ENCODE data around the gene RIC1.
"Not testable (repeated sequence)": the region's sequence is repeated elsewhere in the genome, so short reads cannot be mapped to it uniquely, and the experiment has no call there.

The RIC1 gene

GRCh38 chr9:5798581-5798980 is 169.7 kb downstream of the RIC1 start:
- TF ChIP-seq, protein P1, sequence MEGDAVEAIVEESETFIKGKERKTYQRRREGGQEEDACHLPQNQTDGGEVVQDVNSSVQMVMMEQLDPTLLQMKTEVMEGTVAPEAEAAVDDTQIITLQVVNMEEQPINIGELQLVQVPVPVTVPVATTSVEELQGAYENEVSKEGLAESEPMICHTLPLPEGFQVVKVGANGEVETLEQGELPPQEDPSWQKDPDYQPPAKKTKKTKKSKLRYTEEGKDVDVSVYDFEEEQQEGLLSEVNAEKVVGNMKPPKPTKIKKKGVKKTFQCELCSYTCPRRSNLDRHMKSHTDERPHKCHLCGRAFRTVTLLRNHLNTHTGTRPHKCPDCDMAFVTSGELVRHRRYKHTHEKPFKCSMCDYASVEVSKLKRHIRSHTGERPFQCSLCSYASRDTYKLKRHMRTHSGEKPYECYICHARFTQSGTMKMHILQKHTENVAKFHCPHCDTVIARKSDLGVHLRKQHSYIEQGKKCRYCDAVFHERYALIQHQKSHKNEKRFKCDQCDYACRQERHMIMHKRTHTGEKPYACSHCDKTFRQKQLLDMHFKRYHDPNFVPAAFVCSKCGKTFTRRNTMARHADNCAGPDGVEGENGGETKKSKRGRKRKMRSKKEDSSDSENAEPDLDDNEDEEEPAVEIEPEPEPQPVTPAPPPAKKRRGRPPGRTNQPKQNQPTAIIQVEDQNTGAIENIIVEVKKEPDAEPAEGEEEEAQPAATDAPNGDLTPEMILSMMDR (conservative IDR thresholded peaks at IDR 0.05; ENCODE audit: low read length): no peak
- TF ChIP-seq EZH2phosphoT487 (IDR thresholded peaks at IDR 0.05; ENCODE audit: borderline replicate concordance): no peak
- H3K4me2 ChIP-seq (ENCODE audit: low read depth, low read length, poor library complexity, severe bottlenecking): no peak overlapping the region
- peaks cover 8% of the 10 kb centered on the region for H3K4me1 ChIP-seq (ENCODE audit: insufficient read depth, low read length, poor library complexity, severe bottlenecking)
- H3K9me2 ChIP-seq (replicated peaks; ENCODE audit: low read depth, low read length): no peaks in the 10 kb centered on the region
- H3K27me3 ChIP-seq (ENCODE audit: insufficient read depth, low read length, poor library complexity, severe bottlenecking): no peaks in the 10 kb centered on the region
- no peak overlapping the region for H3K4me3 ChIP-seq (ENCODE audit: low read length, poor library complexity, severe bottlenecking)
- H2AFZ ChIP-seq (ENCODE audit: low read length): no peak overlapping the region
- peaks cover 7% of the 10 kb centered on the region for H4K20me1 ChIP-seq (ENCODE audit: insufficient read depth, low read length, poor library complexity, severe bottlenecking)
- H3K79me2 ChIP-seq (ENCODE audit: insufficient read depth, low read length): no peaks in the 10 kb centered on the region; the same call in 1 of the 2 replicates
- H3F3A ChIP-seq (ENCODE audit: low read depth): no peaks in the 10 kb centered on the region
- H3K36me3 ChIP-seq (ENCODE audit: insufficient read depth, low read length): peaks cover 38% of the 10 kb centered on the region; the same call in 1 of the 2 replicates
- no peak overlapping the region for H3K9ac ChIP-seq (ENCODE audit: low read depth, low read length, poor library complexity, severe bottlenecking)
- no peaks in the 10 kb centered on the region for H3K9me3 ChIP-seq (ENCODE audit: insufficient read depth, low read depth, low read length)

- Histone ChIP-seq H3F3A (ENCODE audit: low read depth) (no peaks in the 10 kb centered on the region), H3K4me1 (ENCODE audit: insufficient read depth, low read length, poor library complexity, severe bottlenecking) (peaks cover under 1% of the 10 kb centered on the region), H3K9me3 (ENCODE audit: insufficient read depth, low read depth, low read length) (no peaks in the 10 kb centered on the region), H3K27me3 (ENCODE audit: insufficient read depth, low read length, poor library complexity, severe bottlenecking) (no peaks in the 10 kb centered on the region), H3K4me2 (ENCODE audit: low read depth, low read length, poor library complexity, severe bottlenecking) (no peak overlapping the region), H3K9me2 (replicated peaks; ENCODE audit: low read depth, low read length) (no peaks in the 10 kb centered on the region), H3K79me2 (ENCODE audit: insufficient read depth, low read length) (no peaks in the 10 kb centered on the region), H3K36me3 (ENCODE audit: insufficient read depth, low read length) (peaks cover 46% of the 10 kb centered on the region; the same call in 1 of the 2 replicates), H3K4me3 (ENCODE audit: low read length, poor library complexity, severe bottlenecking) (no peak overlapping the region), H3K9ac (ENCODE audit: low read depth, low read length, poor library complexity, severe bottlenecking) (no peak overlapping the region), H4K20me1 (ENCODE audit: insufficient read depth, low read length, poor library complexity, severe bottlenecking) (peaks cover 3% of the 10 kb centered on the region), H2AFZ (ENCODE audit: low read length) (no peak overlapping the region)
- no peak for TF ChIP-seq EZH2phosphoT487 (IDR thresholded peaks at IDR 0.05; ENCODE audit: borderline replicate concordance)
- TF ChIP-seq, protein P1 (conservative IDR thresholded peaks at IDR 0.05; ENCODE audit: low read length): peak; percentile 92
Observed at GRCh38 chr9:5799314-5799713, 170.4 kb downstream of the RIC1 start.

DNA sequence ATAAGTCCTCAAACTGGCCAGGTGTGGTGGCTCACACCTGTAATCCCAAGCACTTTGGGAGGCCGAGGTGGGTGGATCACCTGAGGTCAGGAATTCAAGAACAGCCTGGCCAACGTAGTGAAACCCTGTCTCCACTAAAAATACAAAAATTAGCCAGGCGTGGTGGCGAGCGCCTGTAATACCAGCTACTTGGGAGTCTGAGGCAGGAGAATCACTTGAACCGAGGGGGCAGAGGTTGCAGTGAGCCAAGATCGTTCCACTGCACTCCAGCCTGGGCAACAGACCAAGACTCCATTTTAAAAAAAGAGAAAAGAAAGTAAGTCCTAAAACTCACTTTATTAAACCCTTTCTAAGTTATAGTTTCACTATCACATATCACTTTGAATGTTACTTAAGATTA is 171.5 kb downstream of the RIC1 start:
- not testable (repeated sequence) for H3K4me1 ChIP-seq (ENCODE audit: insufficient read depth, low read length, poor library complexity, severe bottlenecking); H2AFZ ChIP-seq (ENCODE audit: low read length); H3F3A ChIP-seq (ENCODE audit: low read depth); H3K9ac ChIP-seq (ENCODE audit: low read depth, low read length, poor library complexity, severe bottlenecking); H3K9me2 ChIP-seq (replicated peaks; ENCODE audit: low read depth, low read length); H3K79me2 ChIP-seq (ENCODE audit: insufficient read depth, low read length); H3K4me3 ChIP-seq (ENCODE audit: low read length, poor library complexity, severe bottlenecking); H4K20me1 ChIP-seq (ENCODE audit: insufficient read depth, low read length, poor library complexity, severe bottlenecking); H3K27me3 ChIP-seq (ENCODE audit: insufficient read depth, low read length, poor library complexity, severe bottlenecking); H3K9me3 ChIP-seq (ENCODE audit: insufficient read depth, low read depth, low read length); H3K4me2 ChIP-seq (ENCODE audit: low read depth, low read length, poor library complexity, severe bottlenecking)
- H3K36me3 ChIP-seq (ENCODE audit: insufficient read depth, low read length): peaks cover 52% of the 10 kb centered on the region; the same call in 1 of the 2 replicates

DNA sequence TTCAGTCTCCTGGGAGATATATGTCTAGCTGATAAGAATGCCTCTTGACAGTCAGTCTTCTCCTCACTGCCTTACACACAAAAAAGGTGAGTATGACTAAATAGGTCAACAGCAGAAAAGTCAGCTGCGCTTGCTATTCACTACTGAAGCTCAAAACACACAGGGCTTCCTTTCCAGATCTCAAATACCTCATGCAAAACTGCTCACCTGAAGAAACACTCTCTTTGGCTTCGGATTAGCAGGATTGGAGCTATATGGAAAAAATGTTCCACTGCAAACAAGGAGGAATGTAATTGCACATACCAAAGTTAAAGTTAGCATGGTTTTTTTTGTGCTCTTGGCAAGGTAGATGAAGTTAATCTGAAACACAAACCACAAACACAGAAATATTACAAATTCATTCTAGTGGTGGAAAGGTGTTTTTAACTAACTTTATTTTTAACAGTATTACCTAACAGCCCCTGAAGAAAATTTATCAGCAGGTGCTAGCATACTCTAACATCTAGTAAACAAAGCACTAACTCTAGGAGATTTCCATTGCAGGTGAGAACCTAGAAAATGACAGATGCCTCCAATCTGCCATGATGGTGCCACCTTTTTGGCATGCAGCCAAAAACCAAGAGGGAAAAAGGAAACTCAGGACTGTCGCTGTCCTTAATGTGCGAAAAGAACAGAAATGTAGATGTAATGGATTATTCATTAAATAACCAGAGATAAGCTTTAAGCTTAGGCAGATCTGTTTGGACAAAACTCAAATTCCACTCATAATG is 172.2 kb downstream of the RIC1 start:
- Histone ChIP-seq H3K9me2 (replicated peaks; ENCODE audit: low read depth, low read length) (no peaks in the 10 kb centered on the region), H3K4me1 (ENCODE audit: insufficient read depth, low read length, poor library complexity, severe bottlenecking) (no peaks in the 10 kb centered on the region), H4K20me1 (ENCODE audit: insufficient read depth, low read length, poor library complexity, severe bottlenecking) (no peaks in the 10 kb centered on the region), H3K9ac (ENCODE audit: low read depth, low read length, poor library complexity, severe bottlenecking) (no peak overlapping the region), H3F3A (ENCODE audit: low read depth) (no peaks in the 10 kb centered on the region), H3K4me2 (ENCODE audit: low read depth, low read length, poor library complexity, severe bottlenecking) (no peak overlapping the region), H3K9me3 (ENCODE audit: insufficient read depth, low read depth, low read length) (no peaks in the 10 kb centered on the region), H3K79me2 (ENCODE audit: insufficient read depth, low read length) (no peaks in the 10 kb centered on the region), H3K27me3 (ENCODE audit: insufficient read depth, low read length, poor library complexity, severe bottlenecking) (no peaks in the 10 kb centered on the region), H3K36me3 (ENCODE audit: insufficient read depth, low read length) (peaks cover 56% of the 10 kb centered on the region; the same call in 1 of the 2 replicates), H3K4me3 (ENCODE audit: low read length, poor library complexity, severe bottlenecking) (no peak overlapping the region), H2AFZ (ENCODE audit: low read length) (no peak overlapping the region)
- no peak for TF ChIP-seq EZH2phosphoT487 (IDR thresholded peaks at IDR 0.05; ENCODE audit: borderline replicate concordance)
- TF ChIP-seq, protein P1 (conservative IDR thresholded peaks at IDR 0.05; ENCODE audit: low read length): no peak

All from Loucy (cell line).